ENCODE data around the gene OR10H1.

GRCh38 chr19:15776264-15776663 is 39.2 kb downstream of the OR10H1 start:
- TF ChIP-seq EZH2 (IDR thresholded peaks at IDR 0.05; ENCODE audit: borderline replicate concordance, insufficient read depth, low read length, poor library complexity, severe bottlenecking) = no peak
- TF ChIP-seq TAF1 (IDR thresholded peaks at IDR 0.05; ENCODE audit: low read depth) = no peak
- TF ChIP-seq EP300 (conservative IDR thresholded peaks at IDR 0.05; ENCODE audit: poor library complexity, severe bottlenecking) = no peak
- TF ChIP-seq, protein P1, sequence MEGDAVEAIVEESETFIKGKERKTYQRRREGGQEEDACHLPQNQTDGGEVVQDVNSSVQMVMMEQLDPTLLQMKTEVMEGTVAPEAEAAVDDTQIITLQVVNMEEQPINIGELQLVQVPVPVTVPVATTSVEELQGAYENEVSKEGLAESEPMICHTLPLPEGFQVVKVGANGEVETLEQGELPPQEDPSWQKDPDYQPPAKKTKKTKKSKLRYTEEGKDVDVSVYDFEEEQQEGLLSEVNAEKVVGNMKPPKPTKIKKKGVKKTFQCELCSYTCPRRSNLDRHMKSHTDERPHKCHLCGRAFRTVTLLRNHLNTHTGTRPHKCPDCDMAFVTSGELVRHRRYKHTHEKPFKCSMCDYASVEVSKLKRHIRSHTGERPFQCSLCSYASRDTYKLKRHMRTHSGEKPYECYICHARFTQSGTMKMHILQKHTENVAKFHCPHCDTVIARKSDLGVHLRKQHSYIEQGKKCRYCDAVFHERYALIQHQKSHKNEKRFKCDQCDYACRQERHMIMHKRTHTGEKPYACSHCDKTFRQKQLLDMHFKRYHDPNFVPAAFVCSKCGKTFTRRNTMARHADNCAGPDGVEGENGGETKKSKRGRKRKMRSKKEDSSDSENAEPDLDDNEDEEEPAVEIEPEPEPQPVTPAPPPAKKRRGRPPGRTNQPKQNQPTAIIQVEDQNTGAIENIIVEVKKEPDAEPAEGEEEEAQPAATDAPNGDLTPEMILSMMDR (IDR thresholded peaks at IDR 0.05; ENCODE audit: poor library complexity, severe bottlenecking) = no peak
- TF ChIP-seq, protein P2, sequence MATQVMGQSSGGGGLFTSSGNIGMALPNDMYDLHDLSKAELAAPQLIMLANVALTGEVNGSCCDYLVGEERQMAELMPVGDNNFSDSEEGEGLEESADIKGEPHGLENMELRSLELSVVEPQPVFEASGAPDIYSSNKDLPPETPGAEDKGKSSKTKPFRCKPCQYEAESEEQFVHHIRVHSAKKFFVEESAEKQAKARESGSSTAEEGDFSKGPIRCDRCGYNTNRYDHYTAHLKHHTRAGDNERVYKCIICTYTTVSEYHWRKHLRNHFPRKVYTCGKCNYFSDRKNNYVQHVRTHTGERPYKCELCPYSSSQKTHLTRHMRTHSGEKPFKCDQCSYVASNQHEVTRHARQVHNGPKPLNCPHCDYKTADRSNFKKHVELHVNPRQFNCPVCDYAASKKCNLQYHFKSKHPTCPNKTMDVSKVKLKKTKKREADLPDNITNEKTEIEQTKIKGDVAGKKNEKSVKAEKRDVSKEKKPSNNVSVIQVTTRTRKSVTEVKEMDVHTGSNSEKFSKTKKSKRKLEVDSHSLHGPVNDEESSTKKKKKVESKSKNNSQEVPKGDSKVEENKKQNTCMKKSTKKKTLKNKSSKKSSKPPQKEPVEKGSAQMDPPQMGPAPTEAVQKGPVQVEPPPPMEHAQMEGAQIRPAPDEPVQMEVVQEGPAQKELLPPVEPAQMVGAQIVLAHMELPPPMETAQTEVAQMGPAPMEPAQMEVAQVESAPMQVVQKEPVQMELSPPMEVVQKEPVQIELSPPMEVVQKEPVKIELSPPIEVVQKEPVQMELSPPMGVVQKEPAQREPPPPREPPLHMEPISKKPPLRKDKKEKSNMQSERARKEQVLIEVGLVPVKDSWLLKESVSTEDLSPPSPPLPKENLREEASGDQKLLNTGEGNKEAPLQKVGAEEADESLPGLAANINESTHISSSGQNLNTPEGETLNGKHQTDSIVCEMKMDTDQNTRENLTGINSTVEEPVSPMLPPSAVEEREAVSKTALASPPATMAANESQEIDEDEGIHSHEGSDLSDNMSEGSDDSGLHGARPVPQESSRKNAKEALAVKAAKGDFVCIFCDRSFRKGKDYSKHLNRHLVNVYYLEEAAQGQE (IDR thresholded peaks at IDR 0.05; ENCODE audit: borderline replicate concordance) = no peak
